ENCODE measurements around the gene C6orf132.

- TF ChIP-seq, protein P1, sequence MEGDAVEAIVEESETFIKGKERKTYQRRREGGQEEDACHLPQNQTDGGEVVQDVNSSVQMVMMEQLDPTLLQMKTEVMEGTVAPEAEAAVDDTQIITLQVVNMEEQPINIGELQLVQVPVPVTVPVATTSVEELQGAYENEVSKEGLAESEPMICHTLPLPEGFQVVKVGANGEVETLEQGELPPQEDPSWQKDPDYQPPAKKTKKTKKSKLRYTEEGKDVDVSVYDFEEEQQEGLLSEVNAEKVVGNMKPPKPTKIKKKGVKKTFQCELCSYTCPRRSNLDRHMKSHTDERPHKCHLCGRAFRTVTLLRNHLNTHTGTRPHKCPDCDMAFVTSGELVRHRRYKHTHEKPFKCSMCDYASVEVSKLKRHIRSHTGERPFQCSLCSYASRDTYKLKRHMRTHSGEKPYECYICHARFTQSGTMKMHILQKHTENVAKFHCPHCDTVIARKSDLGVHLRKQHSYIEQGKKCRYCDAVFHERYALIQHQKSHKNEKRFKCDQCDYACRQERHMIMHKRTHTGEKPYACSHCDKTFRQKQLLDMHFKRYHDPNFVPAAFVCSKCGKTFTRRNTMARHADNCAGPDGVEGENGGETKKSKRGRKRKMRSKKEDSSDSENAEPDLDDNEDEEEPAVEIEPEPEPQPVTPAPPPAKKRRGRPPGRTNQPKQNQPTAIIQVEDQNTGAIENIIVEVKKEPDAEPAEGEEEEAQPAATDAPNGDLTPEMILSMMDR (IDR thresholded peaks at IDR 0.05): no peak
- TF ChIP-seq POLR2A (IDR thresholded peaks at IDR 0.05) (no peak), EP300 (IDR thresholded peaks at IDR 0.05) (no peak)
These were observed 36.7 kb downstream of the C6orf132 start for GRCh38 chr6:42105709-42106108.
